H1 (cell line): ENCODE measurements around the gene PPIF. TPM values are rescaled to one million over a fixed set of nuclear protein-coding genes. Genes with fewer than 3 reads are reported as not detected.

Source experiments
- CTCF ChIA-PET: fragments of 300-600 bp; sonication (Branson Sonifier 250); formaldehyde crosslinking; loops from one replicate; lab custom pipeline; 2021; ENCODE audit not compliant: partially characterized antibody; lab: Charles Lee
- POLR2A ChIA-PET: fragments of 300-600 bp; sonication (Branson Sonifier 250); formaldehyde crosslinking; loops from one replicate; lab custom pipeline; 2021; ENCODE audit warnings: inconsistent platforms; ENCODE audit not compliant: partially characterized antibody; lab: Charles Lee
- DNase-seq, 2 experiments: peaks; one replicate each; pipeline versions ENCODE4 v3.0.0 to v3.0.0-alpha.2; 2010 to 2022; ENCODE audit warnings: low spot score in 2 of 2, low read depth in 1 of 2, mixed read lengths in 1 of 2
- FAIRE-seq: peaks from 2 replicates; lab custom pipeline; 2011; peaks lifted over from hg19 to GRCh38; lab: Jason Lieb, UNC
- H2AFZ ChIP-seq: 2 replicates; pipeline ENCODE4 v1.8.1; 2012; ENCODE audit warnings: low read length, inconsistent platforms
- H2AK5ac ChIP-seq: 2 replicates; pipeline ENCODE4 v1.6.1; 2013; ENCODE audit warnings: low read depth, low read length
- H2BK120ac ChIP-seq: replicated peaks from 2 replicates; pipeline ENCODE3; 2013; ENCODE audit warnings: low read depth, low read length, inconsistent platforms
- H2BK12ac ChIP-seq: 2 replicates; pipeline ENCODE4 v1.6.1; 2013; ENCODE audit warnings: low read depth, low read length
- H2BK15ac ChIP-seq: 2 replicates; pipeline ENCODE4 v1.6.1; 2013; ENCODE audit warnings: low read length
- H2BK20ac ChIP-seq: 2 replicates; pipeline ENCODE4 v1.6.1; 2013; ENCODE audit warnings: low read length
- H2BK5ac ChIP-seq: 2 replicates; pipeline ENCODE4 v1.6.1; 2013; ENCODE audit warnings: low read depth, low read length
- H3K14ac ChIP-seq: 2 replicates; pipeline ENCODE4 v1.6.1; 2013; ENCODE audit warnings: inconsistent platforms; ENCODE audit not compliant: insufficient read length
- H3K18ac ChIP-seq: 2 replicates; pipeline ENCODE4 v1.6.1; 2013; ENCODE audit warnings: low read length; ENCODE audit errors: extremely low read depth
- H3K23ac ChIP-seq: 2 replicates; pipeline ENCODE4 v1.6.1; 2013; ENCODE audit warnings: inconsistent platforms; ENCODE audit not compliant: insufficient read length
- H3K23me2 ChIP-seq: 2 replicates; pipeline ENCODE4 v1.6.1; 2013; ENCODE audit warnings: low read depth, low read length
- H3K27ac ChIP-seq: 2 replicates; pipeline ENCODE4 v1.6.1; 2011; ENCODE audit warnings: low read depth, low read length, inconsistent platforms
- H3K27me3 ChIP-seq, 4 experiments: replicated peaks in 1 of 4; 1 replicate in 1 of 4; 2 replicates in 3 of 4; pipeline versions ENCODE4 v1.6.1 to v1.8.1; 2011 to 2013; ENCODE audit warnings: low read length in 3 of 4, mild to moderate bottlenecking in 3 of 4, inconsistent platforms in 2 of 4, mixed read lengths in 2 of 4, moderate library complexity in 1 of 4; ENCODE audit not compliant: control insufficient read depth in 3 of 4, insufficient read depth in 3 of 4; ENCODE audit errors: extremely low read depth in 1 of 4
- H3K36me3 ChIP-seq, 4 experiments: 2 replicates each; pipeline versions ENCODE4 v1.6.1 to v1.8.1; 2011 to 2013; ENCODE audit warnings: mild to moderate bottlenecking in 4 of 4, low read length in 3 of 4, moderate library complexity in 2 of 4, control low read depth in 1 of 4, inconsistent platforms in 1 of 4; ENCODE audit not compliant: insufficient read depth in 4 of 4, control insufficient read depth in 2 of 4
- H3K4ac ChIP-seq: replicated peaks from 2 replicates; pipeline ENCODE3; 2013; ENCODE audit warnings: low read length, low read depth, mixed read lengths, inconsistent platforms; ENCODE audit not compliant: insufficient read length
- H3K4me1 ChIP-seq, 4 experiments: replicated peaks in 1 of 4; 1 replicate in 1 of 4; 2 replicates in 3 of 4; pipeline versions ENCODE4 v1.6.1 to v1.8.1; 2011 to 2013; ENCODE audit warnings: low read length in 3 of 4, inconsistent platforms in 2 of 4, mixed read lengths in 1 of 4; ENCODE audit not compliant: insufficient read depth in 4 of 4, control insufficient read depth in 3 of 4
- H3K4me2 ChIP-seq, 2 experiments: 2 replicates each; pipeline versions ENCODE4 v1.6.1 to v1.8.1; 2011 to 2013; ENCODE audit warnings: low read depth in 2 of 2, low read length in 2 of 2, control low read depth in 1 of 2, inconsistent platforms in 1 of 2, mild to moderate bottlenecking in 1 of 2; ENCODE audit not compliant: insufficient read depth in 1 of 2
- H3K4me3 ChIP-seq, 4 experiments: fragments of 200-600, 300-600 bp in 1 of 4; sonication (generic), shearing (Covaris generic), sonication (Bioruptor Twin) in 1 of 4; 2 replicates each; pipeline versions ENCODE4 v1.5.1 to v1.8.1; 2011 to 2016; ENCODE audit warnings: low read length in 4 of 4, low read depth in 3 of 4, control low read depth in 2 of 4, inconsistent platforms in 2 of 4, mild to moderate bottlenecking in 2 of 4, mixed read lengths in 1 of 4, moderate library complexity in 1 of 4; ENCODE audit not compliant: insufficient read depth in 2 of 4; ENCODE audit errors: extremely low read depth in 1 of 4
- H3K56ac ChIP-seq: replicated peaks from 2 replicates; pipeline ENCODE3; 2013; ENCODE audit warnings: low read depth, mild to moderate bottlenecking, mixed read lengths, low read length, inconsistent platforms; ENCODE audit not compliant: insufficient read length
- H3K79me1 ChIP-seq: 2 replicates; pipeline ENCODE4 v1.6.1; 2013; ENCODE audit warnings: low read depth, low read length, control low read depth
- H3K79me2 ChIP-seq, 2 experiments: 2 replicates each; pipeline versions ENCODE4 v1.6.1 to v1.8.1; 2012 to 2013; ENCODE audit warnings: low read length in 2 of 2, mild to moderate bottlenecking in 2 of 2, inconsistent platforms in 1 of 2; ENCODE audit not compliant: insufficient read depth in 2 of 2, control insufficient read depth in 1 of 2
- H3K9ac ChIP-seq, 4 experiments: replicated peaks in 1 of 4; 1 replicate in 1 of 4; 2 replicates in 3 of 4; pipeline versions ENCODE4 v1.6.1 to v1.8.1; 2011 to 2013; ENCODE audit warnings: low read depth in 3 of 4, low read length in 3 of 4, control low read depth in 2 of 4, mild to moderate bottlenecking in 2 of 4, moderate library complexity in 2 of 4, inconsistent platforms in 1 of 4; ENCODE audit errors: extremely low read depth in 1 of 4
- H3K9me3 ChIP-seq, 2 experiments: 2 replicates each; pipeline versions ENCODE4 v1.6.1 to v1.8.1; 2012 to 2013; ENCODE audit warnings: mild to moderate bottlenecking in 2 of 2, moderate library complexity in 2 of 2, control low read depth in 1 of 2, inconsistent platforms in 1 of 2, low read depth in 1 of 2, low read length in 1 of 2, mixed read lengths in 1 of 2; ENCODE audit not compliant: insufficient read depth in 2 of 2
- H4K20me1 ChIP-seq, 2 experiments: replicated peaks in 1 of 2; 2 replicates each; pipeline versions ENCODE3 to v1.8.1; 2011 to 2013; ENCODE audit warnings: inconsistent platforms in 2 of 2, low read length in 2 of 2, mild to moderate bottlenecking in 1 of 2; ENCODE audit not compliant: insufficient read depth in 2 of 2, control insufficient read depth in 1 of 2
- H4K5ac ChIP-seq: 2 replicates; pipeline ENCODE4 v1.6.1; 2013; ENCODE audit warnings: low read length, low read depth, mixed read lengths, inconsistent platforms; ENCODE audit not compliant: insufficient read length
- H4K8ac ChIP-seq: 2 replicates; pipeline ENCODE4 v1.8.0; 2013; ENCODE audit warnings: mild to moderate bottlenecking, moderate library complexity, low read length, inconsistent platforms; ENCODE audit not compliant: insufficient read depth; ENCODE audit errors: extremely low read depth
- H4K91ac ChIP-seq: replicated peaks from 2 replicates; pipeline ENCODE3; 2013; ENCODE audit warnings: low read length, mixed read lengths, inconsistent platforms; ENCODE audit not compliant: insufficient read length
- ASH2L ChIP-seq: fragments of 200-600, 300-600 bp; sonication (generic); IDR thresholded peaks from one replicate; pipeline ENCODE4 v1.7.1; 2017; ENCODE audit warnings: low read length
- CTBP2 ChIP-seq: IDR thresholded peaks from 2 replicates; pipeline ENCODE4 v1.7.0; 2011; ENCODE audit warnings: borderline replicate concordance, mild to moderate bottlenecking, moderate library complexity, mixed read lengths, low read length; ENCODE audit not compliant: insufficient read depth, insufficient read length
- HDAC2 ChIP-seq, 2 experiments: fragments of 300-600 bp in 1 of 2; sonication (generic) in 1 of 2; IDR thresholded peaks; 2 replicates each; pipeline ENCODE4 v1.6.1; 2011 to 2012; ENCODE audit warnings: low read depth in 2 of 2, low read length in 2 of 2, mild to moderate bottlenecking in 2 of 2, moderate library complexity in 2 of 2, borderline replicate concordance in 1 of 2, inconsistent platforms in 1 of 2
- JUN ChIP-seq: IDR thresholded peaks from 2 replicates; pipeline ENCODE4 v1.6.1; 2011; ENCODE audit warnings: low read depth, mild to moderate bottlenecking, improper control_type of control experiment, low read length
- KDM1A ChIP-seq: fragments of 200-600, 300-600 bp; sonication (generic); IDR thresholded peaks from 2 replicates; pipeline ENCODE4 v1.7.1; 2016; ENCODE audit warnings: mild to moderate bottlenecking, low read length, borderline replicate concordance
- MAFK ChIP-seq: IDR thresholded peaks from 2 replicates; pipeline ENCODE4 v1.6.1; 2012; ENCODE audit warnings: low read depth, mild to moderate bottlenecking, improper control_type of control experiment, low read length
- RNF2 ChIP-seq: fragments of 200-900, 300-1000 bp; sonication (generic); IDR thresholded peaks from 2 replicates; pipeline ENCODE4 v1.7.1; 2016; ENCODE audit warnings: borderline replicate concordance, low read depth, mild to moderate bottlenecking, antibody characterized with exemption, low read length; ENCODE audit not compliant: poor library complexity, severe bottlenecking; ENCODE audit errors: missing control alignments
- SAP30 ChIP-seq: fragments of 300-600 bp; sonication (generic); IDR thresholded peaks from 2 replicates; pipeline ENCODE4 v1.7.1; 2012; ENCODE audit warnings: low read length, moderate library complexity, mild to moderate bottlenecking, inconsistent platforms; ENCODE audit not compliant: insufficient read depth, insufficient replicate concordance
- SIN3A ChIP-seq, 2 experiments: IDR thresholded peaks in 1 of 2; conservative IDR thresholded peaks in 1 of 2; 2 replicates each; pipeline ENCODE4 v1.6.1; 2011 to 2012; ENCODE audit warnings: low read length in 2 of 2, improper control_type of control experiment in 1 of 2, low read depth in 1 of 2, mild to moderate bottlenecking in 1 of 2
- SP2 ChIP-seq: IDR thresholded peaks from 2 replicates; pipeline ENCODE4 v1.6.1; 2012; ENCODE audit warnings: mild to moderate bottlenecking, low read length, inconsistent platforms
- SRF ChIP-seq: IDR thresholded peaks from 2 replicates; pipeline ENCODE4 v1.6.1; 2011; ENCODE audit warnings: mild to moderate bottlenecking, low read depth, low read length, moderate library complexity
- TCF12 ChIP-seq: IDR thresholded peaks from 2 replicates; pipeline ENCODE4 v1.6.1; 2011; ENCODE audit warnings: low read depth, mild to moderate bottlenecking, low read length
- WGBS, 2 experiments: shearing (Covaris generic) in 1 of 2; methylation state at CpG; one replicate each; pipeline versions ENCODE4 v1.1.6 to v1.1.7; 2013 to 2015; ENCODE audit warnings: low lambda C conversion rate in 2 of 2, mixed read lengths in 2 of 2, inconsistent platforms in 1 of 2, low coverage in 1 of 2, missing lambda C conversion rate in 1 of 2; ENCODE audit not compliant: insufficient replicate concordance in 2 of 2, insufficient coverage in 1 of 2, insufficient read length in 1 of 2; ENCODE audit errors: extremely low coverage in 1 of 2, missing lambda C conversion rate in 1 of 2; 5-methylcytosine and 5-hydroxymethylcytosine counted together
- polyA plus RNA-seq, 7 experiments: library from polyadenylated mRNA; depleted of rRNA in 3 of 7; stranded (reverse) in 5 of 7; unstranded in 2 of 7; fragments of >200 nt in 5 of 7; fragments of 200-250 nt in 2 of 7; gene quantifications; 1 replicate in 5 of 7; 2 replicates in 1 of 7; 4 replicates in 1 of 7; pipeline versions ENCODE4 v1.2.1 to v1.2.3, GENCODE V29; 2011 to 2013; ENCODE audit warnings: missing spikeins in 2 of 7, mixed read lengths in 2 of 7
- total RNA-seq: library from RNA; stranded (reverse); fragmentation: NEBNext Ultra II Directional; extraction: Animal tissue kit (Norgen Biotek cat#: 25700); gene quantifications from 2 replicates; pipeline ENCODE4 v1.2.1, GENCODE V29; 2021

The PPIF gene
- total and polyA plus RNA-seq, 2 of the 8 experiments (the other 6 are each of a cell fraction or from before 2014, with no cell fraction given): 70.2 to 77.6 TPM

DNA sequence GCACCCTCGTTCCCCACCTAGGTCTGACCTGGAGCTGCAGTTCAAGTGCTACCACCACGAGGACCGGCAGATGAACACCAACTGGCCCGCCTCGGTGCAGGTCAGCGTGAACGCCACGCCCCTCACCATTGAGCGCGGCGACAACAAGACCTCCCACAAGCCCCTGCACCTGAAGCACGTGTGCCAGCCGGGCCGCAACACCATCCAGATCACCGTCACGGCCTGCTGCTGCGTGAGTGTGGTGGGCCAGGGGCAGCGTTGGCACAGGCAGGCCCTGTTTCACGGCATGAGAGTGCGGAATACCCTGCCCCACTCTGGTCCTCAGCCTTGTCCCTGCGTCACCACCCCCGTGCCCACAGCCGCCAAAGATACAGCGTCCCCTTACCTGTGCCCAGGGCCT lies 46.6 kb upstream of the PPIF start:
- no peak overlapping the region for H2BK15ac ChIP-seq
- no peak overlapping the region; a peak in 1 of 7 replicates for H3K9ac ChIP-seq
- no peaks in the 10 kb centered on the region for H3K79me2 ChIP-seq
- peaks cover 16 to 59% (median 41%) of the 10 kb centered on the region in 4 experiments; a peak in 5 of 8 replicates for H3K36me3 ChIP-seq
- no peak for FAIRE-seq
- H2AK5ac ChIP-seq: no peak overlapping the region
- H3K79me1 ChIP-seq: peaks cover 4% of the 10 kb centered on the region; the same call in 1 of the 2 replicates
- no peaks in the 10 kb centered on the region for H3K4me1 ChIP-seq
- 90% methylated on average over 20 of the region's 24 CpGs; no CpG with 5 or more reads in 1 of the 2 experiments for WGBS, 2 experiments
- no peak for TF ChIP-seq SP2
- TF ChIP-seq MAFK: no peak
- no peak for TF ChIP-seq CTBP2
- TF ChIP-seq ASH2L: no peak
- TF ChIP-seq SRF: no peak
- no peak for TF ChIP-seq KDM1A
- no peak for TF ChIP-seq TCF12
- no peak for TF ChIP-seq SIN3A (conservative IDR thresholded peaks at IDR 0.05 in 1 of 2, IDR thresholded peaks at IDR 0.05 in 1 of 2; ENCODE audit: low read depth in 1 of 2, low read length in 2 of 2)
- TF ChIP-seq JUN: no peak
- no peak for TF ChIP-seq HDAC2 (IDR thresholded peaks at IDR 0.05; ENCODE audit: borderline replicate concordance in 1 of 2, low read depth in 2 of 2, low read length in 2 of 2)
- TF ChIP-seq RNF2: no peak
- no peak for TF ChIP-seq SAP30
- TF ChIP-seq, all 59 proteins: peak for 0
- H3K14ac ChIP-seq: no peak overlapping the region
- H3K23me2 ChIP-seq: no peaks in the 10 kb centered on the region
- no peak overlapping the region for H2AFZ ChIP-seq
- ChIA-PET POLR2A (no interaction called here), CTCF (interaction anchor here (0.9 kb wide), 1 partner anchor 8 kb away, joined by 3 read pairs; no protein-coding TSS in a partner anchor)
- H4K91ac ChIP-seq: no peak overlapping the region
- no peak overlapping the region for H4K8ac ChIP-seq
- peaks cover 0 to 7% of the 10 kb centered on the region in 2 experiments for H4K20me1 ChIP-seq
- DNase-seq: no peak
- H3K27me3 ChIP-seq: no peaks in the 10 kb centered on the region
- no peak overlapping the region for H3K4me2 ChIP-seq
- H2BK120ac ChIP-seq: no peak overlapping the region
- H4K5ac ChIP-seq: no peak overlapping the region
- no peak overlapping the region for H3K27ac ChIP-seq
- no peak overlapping the region for H3K4ac ChIP-seq
- H3K18ac ChIP-seq: no peak overlapping the region
- H3K23ac ChIP-seq: no peak overlapping the region
- no peak overlapping the region for H3K56ac ChIP-seq
- no peak overlapping the region for H2BK5ac ChIP-seq
- H2BK12ac ChIP-seq: no peak overlapping the region
- no peaks in the 10 kb centered on the region for H3K9me3 ChIP-seq
- no peak overlapping the region for H2BK20ac ChIP-seq
- no peak overlapping the region for H3K4me3 ChIP-seq
